Mesenteric fat pad (tissue), 1 donor: ENCODE measurements around the gene ZNF560. TPM values are rescaled to one million over a fixed set of nuclear protein-coding genes. Genes with fewer than 3 reads are reported as not detected.
A peak's percentile ranks its signal among the peaks of the same experiment; 100 is the strongest.

Experiments used
- DNase-seq: peaks from one replicate; pipeline ENCODE4 v3.0.0-alpha.2; 2020; ENCODE audit warnings: low spot score
- total RNA-seq: library from RNA; stranded (reverse); fragmentation: NEBNext Ultra II Directional; extraction: Animal tissue kit (Norgen Biotek cat#: 25700); gene quantifications from one replicate; pipeline ENCODE4 v1.2.1, GENCODE V29; 2021
- donor health status: DM: yes; HTN: yes; CAD: no.

Gene ZNF560
- total RNA-seq, 1 donor from 2014 or later: 0.16 TPM

DNA sequence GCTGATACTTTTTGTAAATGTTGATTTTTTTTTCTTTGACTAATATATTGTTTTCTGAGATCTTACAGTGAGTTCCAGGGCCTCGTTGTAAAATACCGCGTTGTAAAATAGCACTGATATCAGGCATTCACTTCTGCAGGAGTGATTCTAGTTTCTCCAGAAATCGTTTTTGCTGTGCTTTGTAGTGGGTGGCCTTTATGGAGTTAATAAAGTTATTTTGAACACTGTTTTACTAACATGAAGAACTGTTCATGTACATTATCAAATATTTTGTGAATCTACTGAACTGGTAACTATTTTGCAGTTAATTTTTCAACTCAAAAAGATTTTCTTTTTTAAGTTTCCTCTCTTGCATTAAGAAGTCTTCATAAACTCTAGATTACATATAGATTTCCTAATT lies 62.1 kb downstream of the ZNF560 start:
- no peak for DNase-seq

DNA sequence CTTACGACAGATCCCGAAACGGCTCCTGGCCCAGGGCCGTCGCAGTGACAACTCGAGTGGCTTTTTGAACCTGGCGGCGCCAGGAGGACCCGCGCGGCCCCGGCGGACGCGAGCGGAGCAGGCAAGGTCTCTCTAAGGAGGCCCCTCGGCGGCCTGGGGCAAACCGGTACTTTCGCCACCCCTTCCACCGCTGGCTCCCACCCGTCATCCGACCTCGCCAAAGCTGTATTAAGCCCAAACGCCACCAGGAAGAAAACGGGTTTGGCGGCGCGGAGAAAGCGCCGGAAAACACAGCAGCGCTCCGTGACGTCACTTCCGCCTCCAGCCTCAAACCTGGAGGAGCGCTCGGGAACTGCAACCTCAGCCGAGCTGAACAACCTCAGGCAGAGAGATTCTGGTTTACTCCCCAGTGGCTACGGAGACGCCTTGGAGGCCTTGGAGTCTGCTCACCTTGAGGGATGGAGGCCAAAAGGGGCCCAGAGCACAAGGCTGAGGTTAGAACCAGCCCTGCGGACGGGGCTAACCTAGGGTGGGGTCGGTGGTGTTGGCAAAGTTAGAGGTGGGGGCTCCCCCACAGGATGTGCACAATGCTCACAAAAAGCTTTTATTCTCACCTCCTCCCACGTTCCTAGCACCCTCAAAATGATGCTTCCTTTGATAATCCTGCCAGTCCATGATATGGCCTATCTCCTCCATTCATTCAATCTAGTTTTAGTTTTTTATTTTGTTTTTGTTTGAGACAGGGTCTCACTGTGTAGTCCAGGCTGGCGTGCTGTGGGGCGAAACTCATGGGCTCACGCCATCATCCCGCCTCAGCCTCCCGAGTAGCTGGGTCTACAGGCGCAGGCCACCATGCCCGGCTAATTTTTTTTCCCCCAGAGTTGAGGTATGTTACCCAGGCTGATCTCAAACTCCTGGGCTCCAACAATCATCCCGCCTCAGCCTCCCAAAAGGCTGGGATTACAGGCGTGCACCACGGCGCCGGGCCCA lies 62.8 kb downstream of the ZNF560 start, which contains the start of gene ZNF266:
Gene ZNF266, minus strand, starts transcription at position 295 of the 990 bp plus-strand sequence. CDS start 15,484 bp downstream, outside the sequence.
- DNase-seq: peak; percentile 95

DNA sequence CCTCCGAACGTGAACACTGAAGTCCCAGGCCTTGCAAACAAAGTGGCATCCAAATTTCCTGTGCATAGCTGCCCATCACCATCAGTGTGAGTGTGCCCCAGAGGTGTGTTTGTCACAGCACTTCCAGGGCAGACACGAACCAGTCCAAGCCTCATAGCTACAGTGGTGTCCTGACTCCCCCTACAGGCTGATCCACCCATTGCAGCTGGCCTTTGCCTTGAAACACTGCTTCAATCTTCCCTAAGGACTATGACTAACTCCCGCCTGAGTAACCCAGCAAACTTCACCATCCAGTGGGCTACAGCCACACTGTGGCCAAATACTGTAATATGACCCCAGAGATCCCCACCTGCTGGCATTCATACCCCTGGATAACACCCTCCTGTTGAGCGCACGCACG lies 66.9 kb downstream of the ZNF560 start:
- DNase-seq: no peak

GRCh38 chr19:9430444-9430843 lies 68.0 kb downstream of the ZNF560 start:
- DNase-seq: no peak

- DNase-seq: no peak
Measured at GRCh38 chr19:9427941-9428340, 70.5 kb downstream of the ZNF560 start.

Other genes with a start within 250 kb of the ZNF560 start
- not detected for gene OR7E24, start 247.7 kb downstream of the ZNF560 start, total RNA-seq
- 3.6 TPM for gene ZNF699, start 188.8 kb downstream of the ZNF560 start, total RNA-seq
- gene ZNF559, start 174.4 kb downstream of the ZNF560 start, total RNA-seq: 9.7 TPM
- 0.48 TPM for gene ZNF177, start 135.6 kb downstream of the ZNF560 start, total RNA-seq
- 14.0 TPM for gene ZNF266, start 63.0 kb downstream of the ZNF560 start, total RNA-seq
- gene ZNF426, start 40.0 kb upstream of the ZNF560 start, total RNA-seq: 13.3 TPM
- 31.5 TPM for gene ZNF121, start 85.9 kb upstream of the ZNF560 start, total RNA-seq
- gene ZNF561, start 122.6 kb upstream of the ZNF560 start, total RNA-seq: 21.3 TPM
- gene ZNF562, start 176.5 kb upstream of the ZNF560 start, total RNA-seq: 29.6 TPM